Umbilical cord (tissue), 2 donors: ENCODE measurements around the gene GARIN3. TPM values are rescaled to one million over a fixed set of nuclear protein-coding genes. Genes with fewer than 3 reads are reported as not detected.
"Not testable (repeated sequence)": the region's sequence is repeated elsewhere in the genome, so short reads cannot be mapped to it uniquely, and the experiment has no call there.

Source experiments
- DNase-seq: peaks from one replicate; pipeline ENCODE4 v3.0.0-alpha.2; 2015; ENCODE audit warnings: low spot score
- total RNA-seq: library from RNA; depleted of rRNA; stranded (reverse); fragments of >200 nt; gene quantifications from one replicate; pipeline ENCODE4 v1.2.3, GENCODE V29; 2014; ENCODE audit warnings: low replicate concordance; ENCODE audit not compliant: insufficient read depth

GARIN3 gene
- total RNA-seq, result not detected

DNA sequence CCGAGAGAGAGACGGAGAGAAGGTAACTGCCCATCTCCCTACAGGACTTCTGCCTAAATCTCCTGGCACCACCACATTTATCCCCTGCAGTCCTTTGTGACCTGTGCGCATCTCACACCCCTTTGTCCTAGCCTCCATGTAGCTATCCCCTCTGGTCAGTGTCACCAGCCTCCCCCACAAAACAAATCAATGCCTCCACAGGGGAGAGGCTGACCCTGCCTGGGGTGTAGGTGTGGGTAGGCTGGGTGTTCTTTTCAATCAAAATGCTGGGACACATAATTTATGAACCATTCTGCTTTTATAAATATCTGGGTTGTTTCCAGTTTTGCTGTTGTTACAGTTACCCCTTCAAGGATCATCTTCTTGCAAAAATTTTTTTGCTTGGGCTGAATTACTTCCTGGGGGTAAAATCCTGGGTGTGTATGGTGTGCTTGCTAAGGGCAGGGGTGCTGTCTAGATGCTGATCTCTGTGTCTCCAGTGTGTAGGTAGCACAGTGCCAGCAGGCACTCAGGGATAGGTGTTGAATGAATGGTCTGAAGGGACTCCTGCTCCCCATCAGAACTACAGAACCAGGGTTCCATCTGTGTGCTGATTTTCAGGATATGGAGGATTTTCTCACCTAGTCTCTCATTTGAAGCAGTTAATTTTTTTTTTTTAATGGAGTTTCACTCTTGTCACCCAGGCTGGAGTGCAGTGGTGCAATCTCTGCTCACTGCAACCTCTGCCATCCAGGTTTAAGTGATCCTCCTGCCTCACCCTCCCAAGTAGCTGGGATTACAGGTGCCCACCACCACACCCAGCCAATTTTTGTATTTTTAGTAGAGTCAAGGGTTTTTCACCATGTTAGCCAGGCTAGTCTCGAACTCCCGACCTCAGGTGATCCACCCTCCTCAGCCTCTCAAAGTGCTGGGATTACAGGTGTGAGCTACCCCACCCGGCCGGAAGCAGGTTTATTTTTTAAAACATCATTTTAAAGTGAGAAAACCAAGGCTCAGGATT, at the start of gene GARIN3:
GARIN3 (minus strand) TSS at position 51 of the 1,000 bp plus-strand sequence. CDS start 96 bp downstream, outside the sequence.
- no peak for DNase-seq

DNA sequence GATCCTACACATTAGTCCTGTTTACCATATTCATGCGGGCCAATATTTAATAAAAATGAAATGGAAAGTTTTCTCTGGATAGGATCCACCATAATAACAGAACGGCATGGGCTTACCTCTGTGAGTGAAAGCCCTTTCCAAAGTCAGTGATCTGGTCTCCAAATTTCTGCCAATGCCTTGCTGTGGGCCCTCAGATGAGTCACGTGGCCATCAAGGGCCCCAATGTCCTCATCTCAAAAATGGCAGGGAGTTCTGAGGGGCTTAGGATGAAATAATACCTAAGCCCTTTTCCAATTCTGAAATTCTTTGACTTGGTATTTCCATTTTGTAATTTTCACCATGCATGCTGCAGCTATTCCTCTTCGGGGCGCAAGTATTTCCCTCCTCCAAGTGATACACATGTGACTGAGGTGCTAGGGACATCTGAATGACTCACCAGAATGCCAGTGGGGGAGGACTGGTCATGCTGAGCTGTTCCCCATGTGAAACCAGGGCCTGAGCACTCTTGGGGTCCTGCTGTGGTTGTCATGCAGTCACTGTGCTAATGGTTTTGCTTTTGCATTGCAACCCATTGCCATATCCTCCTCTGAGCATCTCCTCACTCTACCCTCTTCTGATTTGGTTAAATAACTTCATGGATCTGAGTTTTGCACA, 49.6 kb upstream of the GARIN3 start:
- no peak for DNase-seq

DNA sequence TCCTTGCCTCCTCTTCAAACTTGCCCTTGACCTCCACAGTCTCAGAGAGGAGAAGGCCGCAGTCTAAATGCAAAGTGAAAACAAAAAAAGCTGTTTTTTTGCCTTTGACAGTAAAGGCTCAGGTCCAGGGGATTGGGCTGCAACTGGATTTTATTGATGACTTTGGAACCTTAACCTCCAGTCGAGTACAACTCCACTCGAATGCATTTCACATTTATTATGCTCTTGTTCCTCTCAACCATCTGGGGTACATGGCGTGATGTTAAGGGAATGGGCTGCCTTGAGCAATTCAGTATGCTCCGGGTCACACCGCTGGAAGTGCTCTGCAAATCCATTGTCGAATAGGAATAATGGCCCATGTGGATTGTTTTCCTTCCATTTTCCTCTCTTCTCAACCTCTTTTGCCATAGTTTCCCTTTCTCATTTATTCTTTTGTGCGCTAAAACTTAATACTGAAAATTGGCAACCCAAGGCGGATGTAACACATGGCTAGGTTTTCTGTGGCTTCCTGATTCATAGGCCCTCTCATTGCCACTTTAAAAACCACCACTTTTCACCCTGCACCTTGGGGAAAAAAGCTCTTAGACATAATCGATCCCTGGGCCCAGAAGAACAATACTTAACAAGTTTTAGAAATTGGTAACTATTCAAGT, 48.9 kb upstream of the GARIN3 start:
- no peak for DNase-seq

DNA sequence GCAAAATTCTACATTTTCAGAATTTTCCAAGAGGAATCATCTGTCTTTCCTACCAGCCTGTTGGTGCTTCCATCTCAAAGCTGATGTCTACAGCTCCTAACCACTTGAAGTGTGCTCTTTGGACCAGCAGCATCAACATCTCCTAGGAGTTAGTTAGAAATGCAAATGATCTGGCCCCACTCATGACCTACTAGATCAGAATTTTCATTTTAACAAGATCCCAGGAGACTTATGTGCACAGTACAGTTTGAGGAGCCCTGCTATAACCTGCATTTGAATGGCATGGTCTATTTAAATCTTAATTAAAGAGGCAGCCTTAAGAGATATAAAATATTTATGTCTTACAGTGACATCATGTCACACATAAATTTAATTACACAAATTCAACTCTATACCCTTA, 48.4 kb upstream of the GARIN3 start:
- DNase-seq, result no peak

DNA sequence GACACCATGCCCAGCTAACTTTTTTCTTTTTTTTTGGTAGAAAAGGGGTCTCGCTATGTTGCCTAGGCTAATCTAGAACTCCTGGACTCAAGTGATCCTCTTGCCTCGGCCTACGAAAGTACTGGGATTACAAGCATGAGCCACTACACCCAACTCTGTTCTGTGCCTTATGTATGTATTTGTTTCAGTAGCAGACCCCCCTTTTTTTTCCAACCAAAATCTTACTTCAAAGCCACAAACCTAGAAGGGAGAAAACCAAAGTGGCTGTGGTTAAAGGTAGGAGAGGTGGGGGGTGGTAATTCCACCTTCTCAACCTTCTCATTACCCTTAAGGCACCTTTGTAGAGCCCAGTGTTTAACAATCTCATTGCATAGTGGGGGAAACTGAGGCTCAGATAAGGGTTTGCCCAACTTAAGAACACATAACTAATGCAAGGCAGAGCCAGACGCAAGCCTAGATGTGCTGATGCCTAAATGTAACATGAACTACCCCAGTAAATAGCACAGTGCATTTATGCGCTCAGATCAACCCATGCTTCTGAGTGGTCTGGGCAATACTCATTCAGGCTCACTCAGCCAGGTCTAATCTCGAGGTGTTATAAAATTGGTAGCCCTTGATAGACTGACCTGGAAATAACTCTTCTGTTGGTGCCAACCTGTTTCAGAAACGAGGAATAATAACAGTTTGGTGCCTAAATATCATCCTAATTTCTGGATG, 47.6 kb upstream of the GARIN3 start:
- DNase-seq, result no peak

DNA sequence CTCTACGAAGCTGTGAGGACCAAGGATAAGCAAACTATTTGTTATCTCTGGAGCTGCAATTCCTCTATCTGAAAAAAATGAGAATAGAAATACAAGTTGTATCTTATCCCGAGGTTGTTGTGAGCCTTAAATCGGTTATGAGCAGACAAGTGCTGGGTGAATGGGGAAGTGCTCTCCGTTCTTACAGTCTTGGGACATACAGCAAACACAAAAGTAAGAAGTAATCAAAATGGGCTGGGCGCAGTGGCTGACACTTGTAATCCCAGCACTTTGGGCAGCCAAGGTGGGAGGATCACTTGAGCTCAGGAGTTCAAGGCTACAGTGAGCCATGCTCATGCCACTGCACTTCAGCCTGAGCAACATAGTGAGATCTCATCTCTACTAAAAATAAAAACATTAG, 46.2 kb upstream of the GARIN3 start:
- DNase-seq, result no peak

DNA sequence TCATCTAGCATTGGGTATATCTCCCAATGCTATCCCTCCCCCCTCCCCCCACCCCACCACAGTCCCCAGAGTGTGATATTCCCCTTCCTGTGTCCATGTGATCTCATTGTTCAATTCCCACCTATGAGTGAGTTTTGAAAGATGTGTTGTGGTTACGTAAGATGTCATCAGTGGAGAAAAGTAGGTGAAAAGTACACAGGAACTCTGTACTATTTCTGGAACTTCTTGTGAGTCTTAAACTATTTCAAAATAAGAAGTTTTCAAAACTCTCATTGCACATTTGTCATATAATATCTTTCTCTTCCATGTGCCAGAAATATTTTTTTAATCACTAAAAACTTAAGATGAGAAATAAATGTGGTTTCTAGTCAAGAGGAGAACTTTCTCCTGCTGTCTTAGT, 44.6 kb upstream of the GARIN3 start:
- DNase-seq, result not testable (repeated sequence)

DNA sequence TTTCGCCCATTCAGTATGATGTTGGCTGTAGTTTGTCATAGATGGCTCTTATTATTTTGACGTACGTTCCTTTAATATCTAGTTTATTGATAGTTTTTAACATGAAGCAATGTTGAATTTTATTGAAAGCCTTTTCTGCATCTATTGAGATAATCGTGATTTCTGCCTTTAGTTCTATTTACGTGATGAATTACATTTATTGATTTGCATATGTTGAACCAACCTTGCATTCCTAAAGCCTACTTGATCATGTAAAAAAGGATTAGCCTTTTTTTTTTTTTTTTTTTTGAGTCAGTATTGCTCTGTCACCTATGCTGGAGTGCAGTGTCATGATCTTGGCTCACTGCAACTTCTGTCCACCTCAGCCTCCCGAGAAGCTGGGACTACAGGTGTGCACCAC, 39.6 kb upstream of the GARIN3 start:
- no peak for DNase-seq

DNA sequence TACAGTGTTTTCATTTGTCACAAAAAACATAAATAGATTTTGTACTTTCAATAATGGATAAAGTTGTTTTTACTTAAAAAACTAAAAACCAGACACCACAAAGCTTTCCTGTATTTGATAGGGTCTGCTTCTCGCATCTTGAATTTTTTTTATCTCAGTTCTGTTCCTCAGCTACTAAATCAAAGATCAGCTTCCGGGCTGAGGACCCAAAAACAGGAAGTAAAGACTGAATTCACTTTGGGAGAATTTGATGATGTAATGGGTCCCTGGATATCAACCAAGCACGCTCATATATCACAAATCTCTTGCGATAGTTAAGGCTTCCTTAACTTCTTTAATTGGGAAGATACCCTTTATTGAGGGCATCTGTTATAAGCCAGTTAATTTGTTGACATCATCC, 38.7 kb upstream of the GARIN3 start:
- no peak for DNase-seq

DNA sequence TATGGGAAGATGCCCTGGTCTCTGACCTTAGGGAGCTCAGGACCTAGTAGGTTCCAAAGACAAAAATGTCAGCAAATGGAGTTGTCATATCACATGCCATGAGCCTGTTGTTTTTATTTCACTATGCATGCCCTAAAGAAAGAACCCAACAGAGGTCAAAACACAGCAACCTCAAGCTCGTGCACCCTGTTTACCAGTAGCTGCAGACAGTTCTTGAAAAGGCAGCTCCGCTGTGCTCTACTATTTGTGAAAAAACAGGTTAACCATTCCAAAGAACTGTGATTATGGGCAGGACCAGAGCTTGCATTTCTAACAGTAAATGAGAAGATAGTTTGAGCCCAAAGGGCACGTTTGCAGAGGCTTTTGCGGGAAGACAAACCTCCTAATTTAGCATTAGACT, 37.4 kb upstream of the GARIN3 start:
- no peak for DNase-seq

DNA sequence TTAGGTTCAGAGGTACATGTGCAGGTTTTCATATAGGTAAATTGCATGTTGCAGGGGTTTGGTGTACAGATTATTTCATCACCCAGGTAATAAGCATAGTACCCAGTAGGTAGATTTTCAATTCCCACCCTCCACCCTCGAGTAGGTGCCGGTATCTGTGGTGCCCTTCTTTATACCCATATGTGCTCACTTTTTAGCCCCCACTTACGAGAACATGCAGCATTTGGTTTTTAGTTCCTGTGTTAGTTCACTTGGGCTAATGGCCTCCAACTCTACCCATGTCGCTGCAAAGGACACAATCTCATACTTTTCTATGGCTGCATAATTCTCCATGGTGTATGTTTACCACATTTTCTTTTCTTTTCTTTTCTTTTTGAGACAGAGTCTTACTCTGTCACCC, 35.8 kb upstream of the GARIN3 start:
- DNase-seq, result no peak

DNA sequence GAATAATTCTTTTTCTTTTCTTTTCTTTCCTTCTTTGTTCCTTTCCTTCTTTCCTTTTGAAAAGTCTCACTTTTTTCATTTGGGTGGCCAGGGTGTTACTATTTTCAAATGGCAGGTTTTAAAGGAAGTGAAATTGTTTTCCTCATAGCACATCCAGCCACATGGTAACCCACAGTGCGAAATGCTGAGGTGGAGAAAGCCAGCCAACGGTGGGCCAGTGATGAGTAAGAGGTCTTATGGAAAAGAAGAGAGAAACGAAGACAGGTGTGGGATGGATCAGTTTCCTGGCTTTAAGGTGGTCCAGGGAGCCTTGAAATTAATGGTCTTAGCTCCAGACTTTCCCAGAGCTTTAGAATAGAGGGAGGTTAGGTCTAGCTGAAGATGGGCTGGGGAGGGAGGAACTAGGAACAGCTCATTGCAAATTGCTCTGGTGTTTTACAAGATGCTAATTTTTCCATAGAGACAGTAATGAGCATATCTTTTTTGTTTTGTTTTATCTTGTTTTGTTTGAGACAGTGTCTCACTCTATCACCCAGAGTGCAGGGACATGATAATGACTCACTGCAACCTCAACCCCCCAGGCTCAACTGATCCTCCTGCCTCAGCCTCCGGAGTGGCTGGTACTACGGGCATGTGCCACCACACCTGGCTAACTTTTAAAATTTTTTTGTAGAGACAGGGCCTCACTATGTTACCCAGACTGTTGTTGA, 32.4 kb upstream of the GARIN3 start:
- DNase-seq, result no peak

DNA sequence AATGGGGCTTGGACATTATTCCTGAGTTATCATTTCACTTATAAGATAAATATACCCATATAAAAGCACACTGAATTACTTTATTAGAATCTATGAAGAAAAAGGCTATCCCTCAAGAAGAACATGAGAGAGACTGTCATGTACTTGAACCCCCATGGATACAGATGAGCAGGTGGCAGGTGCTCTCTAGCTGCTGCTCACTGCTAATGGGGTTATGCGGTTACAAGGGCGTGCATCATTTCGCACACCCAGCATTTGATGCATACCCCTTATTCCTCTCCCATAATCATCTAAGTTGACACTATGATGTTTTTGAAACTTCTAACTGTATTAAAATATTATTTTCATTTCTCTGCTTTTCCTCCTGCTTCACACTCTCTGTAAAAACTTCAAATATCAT, 31.0 kb upstream of the GARIN3 start:
- DNase-seq, result no peak

DNA sequence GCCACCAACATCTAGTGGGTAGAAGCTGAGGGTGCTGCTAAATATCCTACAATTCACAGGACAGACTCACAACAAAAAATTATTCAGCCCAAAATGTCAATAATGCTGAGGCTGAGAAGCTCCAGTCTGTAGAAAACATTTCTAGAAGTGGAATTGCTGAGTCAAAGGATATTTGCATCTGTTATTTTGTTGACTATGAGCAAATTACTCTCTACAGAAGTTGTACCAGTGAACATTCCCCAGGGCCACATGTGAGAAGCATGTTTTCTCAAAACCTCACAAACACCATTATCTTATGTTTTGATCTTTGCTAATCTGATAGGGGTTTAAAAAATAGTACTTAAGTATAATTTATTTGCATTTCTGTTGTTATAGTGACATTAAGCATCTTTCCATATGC, 30.0 kb upstream of the GARIN3 start:
- no peak for DNase-seq

DNA sequence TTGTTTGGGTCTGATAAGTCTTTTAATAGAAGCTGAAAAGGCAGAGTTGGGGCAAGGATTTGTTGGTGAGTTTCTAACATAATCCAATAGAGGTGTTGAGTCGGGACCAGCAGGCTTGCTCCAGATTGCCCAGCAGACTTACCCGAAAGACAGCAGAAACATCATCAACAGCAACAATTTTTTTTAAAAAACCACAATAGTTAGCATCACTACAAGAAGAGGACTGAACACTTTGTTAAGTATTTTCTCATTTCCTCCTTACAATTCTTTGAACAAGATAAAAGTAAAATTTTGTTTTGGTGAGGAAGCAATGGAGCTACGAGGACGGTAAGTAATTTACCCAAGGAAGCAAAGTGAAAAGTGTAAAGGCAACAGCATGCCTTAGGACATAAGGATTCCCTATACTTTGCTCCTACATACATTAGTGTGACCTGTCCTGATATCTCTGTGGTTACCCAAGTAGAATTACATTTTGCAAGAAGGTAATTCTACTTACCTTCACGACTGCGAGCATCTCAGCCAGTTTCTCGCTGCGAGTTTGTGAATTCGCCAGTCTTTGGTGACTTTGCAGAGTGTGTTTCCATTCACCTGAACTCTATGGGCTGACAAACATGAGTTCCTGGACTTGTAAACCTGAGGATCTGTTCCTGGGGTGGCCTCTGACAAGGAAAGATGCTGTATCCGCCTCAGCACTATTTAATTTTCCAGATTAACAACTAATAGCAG, 27.8 kb upstream of the GARIN3 start:
- DNase-seq, result no peak

DNA sequence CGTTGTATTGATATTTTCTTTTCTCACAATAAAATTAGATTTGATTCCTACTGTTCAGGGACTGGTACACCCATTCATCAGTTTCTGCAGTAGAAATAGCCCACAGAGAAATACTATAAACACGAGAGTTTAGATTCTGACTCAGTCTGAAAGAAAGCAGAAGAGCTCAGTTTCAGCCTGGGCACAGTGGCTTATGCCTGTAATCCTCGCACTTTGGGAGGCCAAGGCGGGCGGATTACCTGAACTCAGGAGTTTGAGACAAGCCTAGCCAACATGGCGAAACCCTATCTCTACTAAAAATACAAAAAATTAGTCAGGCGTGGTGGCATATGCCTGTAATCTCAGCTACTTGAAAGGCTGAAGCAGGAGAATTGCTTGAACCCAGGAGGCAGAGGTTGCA, 23.2 kb upstream of the GARIN3 start:
- DNase-seq, result no peak

DNA sequence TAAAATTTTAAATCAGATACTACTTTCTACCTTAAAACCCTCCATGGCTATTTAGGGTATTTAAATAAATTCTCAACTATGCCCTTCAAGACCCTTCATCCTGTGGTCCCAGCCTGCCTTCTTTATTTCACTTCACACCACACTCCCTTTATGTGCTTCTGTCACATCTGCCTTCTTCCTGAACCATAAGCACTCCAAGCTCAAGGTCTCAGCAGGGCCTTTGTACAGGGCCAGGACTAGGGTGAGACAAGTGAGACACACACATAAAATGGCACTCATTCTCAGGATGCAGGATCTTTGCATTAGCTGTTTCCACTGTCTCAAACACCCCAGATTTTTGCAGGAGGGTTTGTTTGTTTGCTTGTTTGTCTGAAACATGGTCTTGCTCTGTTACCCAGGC, 22.2 kb upstream of the GARIN3 start:
- DNase-seq, result no peak

DNA sequence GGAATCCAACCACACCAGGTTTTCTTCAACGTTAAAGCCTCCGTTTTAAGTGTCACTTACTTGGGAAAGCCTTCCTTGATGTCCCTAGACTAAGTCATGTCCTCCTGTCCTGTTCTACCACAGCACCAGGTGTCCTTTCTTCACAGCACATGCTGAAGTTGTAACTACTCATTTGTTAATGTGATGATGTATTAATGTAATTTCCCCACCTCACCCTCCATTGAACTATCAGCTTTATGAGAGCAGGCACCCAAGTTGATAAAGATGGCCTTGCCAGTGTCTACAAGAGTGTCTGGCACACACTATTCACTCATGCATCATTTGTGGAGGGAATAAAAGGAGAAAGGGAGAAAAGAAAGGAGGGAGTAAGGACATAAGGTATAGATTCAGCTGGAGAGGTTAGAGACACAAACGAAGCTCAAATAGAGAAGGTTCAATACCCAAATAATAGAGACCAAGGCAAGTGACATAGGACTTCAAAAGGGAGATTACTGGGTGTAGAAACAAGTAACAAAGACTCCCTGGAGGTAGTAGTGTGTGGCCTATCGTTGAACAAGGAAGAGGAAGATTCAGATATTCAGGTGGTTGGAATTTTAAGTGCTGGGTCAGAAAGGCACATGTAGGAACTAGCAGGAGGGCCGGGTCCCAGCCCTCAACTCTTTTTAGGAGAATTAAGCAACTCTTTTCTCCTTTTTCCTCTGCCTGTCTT, 21.1 kb upstream of the GARIN3 start:
- DNase-seq, result no peak

DNA sequence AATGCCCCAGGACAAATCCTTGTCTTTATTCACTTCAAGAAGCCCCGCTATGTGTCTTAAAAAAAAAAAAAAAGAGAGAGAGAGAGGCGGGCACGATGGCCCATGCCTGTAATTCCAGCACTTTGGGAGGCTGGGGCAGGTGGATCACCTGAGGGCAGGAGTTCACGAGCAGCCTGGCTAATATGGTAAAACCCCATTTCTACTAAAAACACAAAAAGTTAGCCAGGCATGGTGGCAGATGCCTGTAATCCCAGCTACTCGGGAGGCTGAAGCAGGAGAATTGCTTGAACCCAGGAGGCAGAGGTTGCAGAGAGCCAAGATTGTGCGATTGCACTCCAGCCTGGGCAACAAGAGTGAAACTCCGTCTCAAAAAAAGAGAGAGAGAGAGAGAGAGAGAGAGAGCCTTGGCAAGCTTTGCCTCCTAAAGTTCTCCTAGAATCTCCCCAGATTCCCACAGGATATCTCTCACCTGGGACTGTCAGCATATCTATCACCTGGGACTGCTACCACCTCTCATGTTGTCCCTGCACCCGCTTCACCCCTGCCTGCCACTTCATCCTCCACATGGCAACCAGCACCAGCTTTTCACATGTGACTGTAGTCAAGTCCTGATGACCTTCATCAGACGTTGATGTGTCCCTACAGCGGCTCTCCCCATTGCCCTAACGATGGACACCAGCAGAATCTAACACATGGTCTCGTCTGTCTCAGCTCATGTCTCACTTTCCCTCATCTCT, 20.4 kb upstream of the GARIN3 start:
- DNase-seq, result no peak
